ENCODE data around the gene THPO. TPM values are rescaled to one million over a fixed set of nuclear protein-coding genes. Genes with fewer than 3 reads are reported as not detected.
A peak's percentile ranks its signal among the peaks of the same experiment; 100 is the strongest.

Gene THPO
- total and polyA plus RNA-seq, 9 of the 15 experiments (the other 6 are each of a cell fraction or from before 2014, with no cell fraction given): 0.11 to 1.1 (median 0.35) TPM; not detected in 1

GRCh38 chr3:184380185-184380626, 2.2 kb upstream of the THPO start:
- WGBS (ENCODE audit: insufficient coverage, low coverage, missing lambda C conversion rate): 0% methylated on average over 17 of the region's 62 CpGs
- Histone ChIP-seq H3K9me1 (ENCODE audit: control insufficient read depth, insufficient read depth, low read length) (no peaks in the 10 kb centered on the region), H3K27me3 (ENCODE audit: control insufficient read depth in 2 of 2, insufficient read depth in 2 of 2, low read length in 2 of 2) (peaks cover 18 to 42% of the 10 kb centered on the region in 2 experiments), H3K79me2 (ENCODE audit: control insufficient read depth, insufficient read depth, low read length) (no peaks in the 10 kb centered on the region), H3K4me3 (peak overlapping the region; percentile 35), H3K9me3 (replicated peaks; ENCODE audit: control insufficient read depth, insufficient read depth, low read depth, low read length) (no peaks in the 10 kb centered on the region), H4K20me1 (replicated peaks; ENCODE audit: control insufficient read depth, insufficient read depth, low read length) (0 out of 2 replicates have a peak, but pooled peaks cover 3% of the 10 kb centered on the region), H2AFZ (ENCODE audit: low read depth, low read length) (0 out of 2 replicates have a peak overlapping the region, but pooled peaks have one; percentile 45), H3K9ac (ENCODE audit: insufficient read depth in 1 of 2, low read depth in 2 of 2, low read length in 2 of 2) (peak overlapping the region in 1 of 2 experiments; percentile 51; a peak in 1 of 4 replicates), H3K36me3 (ENCODE audit: control insufficient read depth, insufficient read depth, low read length) (no peaks in the 10 kb centered on the region), H3K4me2 (ENCODE audit: insufficient read depth, low read length) (no peak overlapping the region), H3K27ac (ENCODE audit: extremely low read depth, low read depth, low read length) (no peak overlapping the region), H3K4me1 (replicated peaks in 1 of 2; ENCODE audit: control insufficient read depth in 2 of 2, insufficient read depth in 2 of 2, low read length in 2 of 2) (peaks cover 5 to 34% of the 10 kb centered on the region in 2 experiments; a peak in 4 of 5 replicates)
- ChIA-PET POLR2A (no interaction called here), CTCF (ENCODE audit: low intra/inter-chr PET ratio) (no interaction called here)
- FAIRE-seq (no peak), DNase-seq (ENCODE audit: extremely low read depth in 1 of 4, low spot score in 3 of 4) (peak; percentile 66 to 87 (median 83)), ATAC-seq (peak; percentile 44; the same call in 2 of the 3 replicates)
- BruUV-seq (replicated peaks): no TSS peak
- intact Hi-C loops (cut with micrococcal nuclease) (loop anchor here (10.0 kb wide), 1 partner anchor 335 kb away; the partner anchor contains the start of gene MAGEF1), in situ Hi-C loops (cut with MboI) (no loop called here)
- TF ChIP-seq MCM7 (IDR thresholded peaks at IDR 0.05) (no peak), ZNF263 (CRISPR knock-in tag; IDR thresholded peaks at IDR 0.05; ENCODE audit: borderline replicate concordance) (peak; percentile 93), XRCC3 (IDR thresholded peaks at IDR 0.05) (no peak), SNIP1 (IDR thresholded peaks at IDR 0.05; ENCODE audit: low read depth) (no peak), TFE3 (CRISPR knock-in tag; IDR thresholded peaks at IDR 0.05) (no peak), DPF2 (IDR thresholded peaks at IDR 0.05) (no peak), PURB (CRISPR knock-in tag; IDR thresholded peaks at IDR 0.05; ENCODE audit: low read depth) (no peak), ZNF717 (CRISPR knock-in tag; IDR thresholded peaks at IDR 0.05) (no peak), XRCC4 (IDR thresholded peaks at IDR 0.05; ENCODE audit: extremely low read depth, insufficient read depth, insufficient read length) (no peak), CREB1 (IDR thresholded peaks at IDR 0.05) (peak; percentile 46; the same call in 1 of the 2 replicates), CREB1 (CRISPR knock-in tag; IDR thresholded peaks at IDR 0.05) (no peak), VEZF1 (CRISPR knock-in tag; IDR thresholded peaks at IDR 0.05) (peak; percentile 81), KLF1 (tag; IDR thresholded peaks at IDR 0.05) (no peak), E2F6 (IDR thresholded peaks at IDR 0.05; ENCODE audit: borderline replicate concordance in 1 of 2, extremely low read depth in 1 of 2, insufficient read depth in 1 of 2, insufficient read length in 1 of 2, low read depth in 1 of 2, low read length in 1 of 2, poor library complexity in 1 of 2, severe bottlenecking in 1 of 2) (peak in 1 of 2 experiments; percentile 6), E4F1 (CRISPR knock-in tag; IDR thresholded peaks at IDR 0.05; ENCODE audit: borderline replicate concordance) (no peak), ZBTB7A (IDR thresholded peaks at IDR 0.05; ENCODE audit: borderline replicate concordance, control insufficient read depth, low read depth, low read length) (peak; percentile 12; the same call in 1 of the 2 replicates)

Data from K562 (cell line).